Right atrium auricular region (tissue), 2 donors: Measurements from ENCODE around the gene RTL1. TPM values are rescaled to one million over a fixed set of nuclear protein-coding genes. Genes with fewer than 3 reads are reported as not detected.

Experiments
- DNase-seq: peaks from one replicate; pipeline ENCODE4 v3.0.0-alpha.2; 2019; ENCODE audit warnings: low spot score
- H3K27ac ChIP-seq, 2 donors: fragments of 200-600 bp; sonication (generic); 1 replicate in 1 of 2; 2 replicates in 1 of 2; pipeline ENCODE4 v1.5.1; 2016 to 2019
- H3K27me3 ChIP-seq, 2 donors: fragments of 200-600 bp; sonication (generic); one replicate each; pipeline versions ENCODE4 v1.5.1 to v1.6.0; 2017 to 2019
- H3K36me3 ChIP-seq: fragments of 200-600 bp; sonication (generic); one replicate; pipeline ENCODE4 v1.5.1; 2016
- H3K4me1 ChIP-seq, 2 donors: fragments of 200-600 bp; sonication (generic); one replicate each; pipeline versions ENCODE4 v1.5.1 to v1.6.0; 2017 to 2019
- H3K4me3 ChIP-seq, 2 donors: fragments of 200-600 bp; sonication (generic); 1 replicate in 1 of 2; 2 replicates in 1 of 2; pipeline ENCODE4 v1.5.1; 2017 to 2019; ENCODE audit warnings: mild to moderate bottlenecking in 1 of 2, moderate library complexity in 1 of 2
- H3K9me3 ChIP-seq, 2 donors: fragments of 200-600 bp; sonication (generic); one replicate each; pipeline ENCODE4 v1.5.1; 2019
- total RNA-seq, 2 donors: library from RNA; depleted of rRNA; stranded (reverse); fragments of >200 nt; gene quantifications; one replicate each; pipeline ENCODE4 v1.1.0, GENCODE V29; 2016
- TF ChIP-seq, protein P1 (sequence below), 2 donors: fragments of 200-600 bp; sonication (generic); IDR thresholded peaks; one replicate each; pipeline ENCODE4 v1.5.1; 2019; ENCODE audit warnings: antibody characterized with exemption in 2 of 2

The RTL1 gene
- total RNA-seq, 2 donors from 2014 or later = not detected

DNA sequence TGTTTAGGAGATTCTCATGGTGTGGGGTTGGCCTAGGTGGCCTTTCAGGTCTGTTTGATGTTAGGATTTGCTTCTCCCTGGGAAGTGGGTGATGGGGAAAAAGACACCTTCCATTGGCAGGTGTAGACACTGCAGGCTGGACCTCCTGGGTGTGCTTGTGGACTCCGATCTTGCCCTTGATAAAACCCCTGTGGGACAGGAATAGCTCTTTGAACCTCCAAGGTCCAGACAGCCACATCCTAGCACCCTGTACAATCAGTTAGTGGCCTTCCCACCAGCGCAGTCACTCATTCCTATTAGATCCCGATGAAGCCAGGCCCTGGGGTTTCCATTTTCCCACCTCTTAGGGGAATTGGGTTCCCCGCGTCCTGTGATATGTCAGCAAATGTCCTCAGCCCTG, 49.1 kb downstream of the RTL1 start:
- no peaks in the 10 kb centered on the region for H3K4me1 ChIP-seq
- H3K36me3 ChIP-seq = no peaks in the 10 kb centered on the region
- DNase-seq = no peak
- H3K27ac ChIP-seq = no peak overlapping the region
- no peak overlapping the region for H3K4me3 ChIP-seq
- no peaks in the 10 kb centered on the region for H3K27me3 ChIP-seq
- no peaks in the 10 kb centered on the region for H3K9me3 ChIP-seq
- TF ChIP-seq, protein P1, sequence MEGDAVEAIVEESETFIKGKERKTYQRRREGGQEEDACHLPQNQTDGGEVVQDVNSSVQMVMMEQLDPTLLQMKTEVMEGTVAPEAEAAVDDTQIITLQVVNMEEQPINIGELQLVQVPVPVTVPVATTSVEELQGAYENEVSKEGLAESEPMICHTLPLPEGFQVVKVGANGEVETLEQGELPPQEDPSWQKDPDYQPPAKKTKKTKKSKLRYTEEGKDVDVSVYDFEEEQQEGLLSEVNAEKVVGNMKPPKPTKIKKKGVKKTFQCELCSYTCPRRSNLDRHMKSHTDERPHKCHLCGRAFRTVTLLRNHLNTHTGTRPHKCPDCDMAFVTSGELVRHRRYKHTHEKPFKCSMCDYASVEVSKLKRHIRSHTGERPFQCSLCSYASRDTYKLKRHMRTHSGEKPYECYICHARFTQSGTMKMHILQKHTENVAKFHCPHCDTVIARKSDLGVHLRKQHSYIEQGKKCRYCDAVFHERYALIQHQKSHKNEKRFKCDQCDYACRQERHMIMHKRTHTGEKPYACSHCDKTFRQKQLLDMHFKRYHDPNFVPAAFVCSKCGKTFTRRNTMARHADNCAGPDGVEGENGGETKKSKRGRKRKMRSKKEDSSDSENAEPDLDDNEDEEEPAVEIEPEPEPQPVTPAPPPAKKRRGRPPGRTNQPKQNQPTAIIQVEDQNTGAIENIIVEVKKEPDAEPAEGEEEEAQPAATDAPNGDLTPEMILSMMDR (IDR thresholded peaks at IDR 0.05) = no peak

DNA sequence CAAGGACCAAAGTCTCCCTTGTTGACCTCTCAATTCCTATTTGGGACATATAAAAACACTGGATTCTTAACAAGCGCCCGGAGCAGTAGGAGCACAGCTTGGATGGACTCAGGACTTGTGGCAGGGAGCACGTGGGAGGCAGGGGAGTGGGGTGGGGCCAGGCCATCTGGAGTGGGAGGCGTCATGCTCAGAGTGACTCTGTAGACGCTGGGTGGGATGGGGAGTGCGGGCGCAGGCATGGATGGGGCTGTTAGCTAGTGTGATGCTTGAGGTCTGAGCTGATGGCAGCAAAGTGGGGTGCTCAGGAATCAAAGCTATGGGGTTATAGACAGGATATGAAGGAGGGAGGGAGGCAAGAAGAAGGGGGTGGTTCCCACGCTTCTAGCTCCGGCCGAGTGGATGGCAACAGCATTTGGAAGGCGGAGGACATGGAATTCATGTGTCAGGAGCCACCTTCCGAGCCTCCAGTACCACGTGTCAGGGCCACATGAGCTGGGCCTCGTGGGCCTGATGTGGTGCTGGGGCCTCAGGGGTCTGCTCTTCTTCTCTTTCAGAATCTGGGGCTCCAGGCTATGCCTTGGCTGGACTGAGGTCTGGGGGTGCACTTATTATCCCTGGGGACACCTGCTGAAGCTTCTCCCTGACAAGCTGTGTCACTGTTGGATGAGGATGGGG, 51.4 kb downstream of the RTL1 start:
- no peak for DNase-seq
- TF ChIP-seq, protein P1 (IDR thresholded peaks at IDR 0.05) = no peak
- no peak overlapping the region for H3K27ac ChIP-seq
- no peaks in the 10 kb centered on the region for H3K36me3 ChIP-seq
- no peaks in the 10 kb centered on the region for H3K27me3 ChIP-seq
- H3K4me3 ChIP-seq = no peak overlapping the region
- no peaks in the 10 kb centered on the region for H3K4me1 ChIP-seq
- no peaks in the 10 kb centered on the region for H3K9me3 ChIP-seq

DNA sequence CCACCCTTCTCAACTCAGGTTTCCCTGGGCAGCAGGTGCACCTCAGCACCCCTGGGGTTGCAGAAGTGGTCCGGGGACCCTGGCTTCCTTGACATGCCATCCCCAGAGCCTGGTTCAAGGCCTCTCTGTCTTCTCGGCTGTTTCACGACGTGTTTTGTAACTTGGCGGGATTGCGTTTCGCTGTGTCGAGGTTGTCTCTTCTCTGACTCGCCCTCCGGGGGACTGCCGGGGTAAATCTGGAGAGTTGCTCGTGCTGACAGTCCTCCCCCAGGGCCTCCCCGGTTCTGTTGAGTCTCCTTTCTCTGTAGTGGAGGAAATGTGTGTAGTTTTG, 52.0 kb downstream of the RTL1 start:
- H3K9me3 ChIP-seq = no peaks in the 10 kb centered on the region
- H3K4me3 ChIP-seq = no peak overlapping the region
- H3K27me3 ChIP-seq = no peaks in the 10 kb centered on the region
- no peaks in the 10 kb centered on the region for H3K4me1 ChIP-seq
- no peaks in the 10 kb centered on the region for H3K36me3 ChIP-seq
- TF ChIP-seq, protein P1 (IDR thresholded peaks at IDR 0.05) = no peak
- no peak overlapping the region for H3K27ac ChIP-seq
- no peak for DNase-seq

DNA sequence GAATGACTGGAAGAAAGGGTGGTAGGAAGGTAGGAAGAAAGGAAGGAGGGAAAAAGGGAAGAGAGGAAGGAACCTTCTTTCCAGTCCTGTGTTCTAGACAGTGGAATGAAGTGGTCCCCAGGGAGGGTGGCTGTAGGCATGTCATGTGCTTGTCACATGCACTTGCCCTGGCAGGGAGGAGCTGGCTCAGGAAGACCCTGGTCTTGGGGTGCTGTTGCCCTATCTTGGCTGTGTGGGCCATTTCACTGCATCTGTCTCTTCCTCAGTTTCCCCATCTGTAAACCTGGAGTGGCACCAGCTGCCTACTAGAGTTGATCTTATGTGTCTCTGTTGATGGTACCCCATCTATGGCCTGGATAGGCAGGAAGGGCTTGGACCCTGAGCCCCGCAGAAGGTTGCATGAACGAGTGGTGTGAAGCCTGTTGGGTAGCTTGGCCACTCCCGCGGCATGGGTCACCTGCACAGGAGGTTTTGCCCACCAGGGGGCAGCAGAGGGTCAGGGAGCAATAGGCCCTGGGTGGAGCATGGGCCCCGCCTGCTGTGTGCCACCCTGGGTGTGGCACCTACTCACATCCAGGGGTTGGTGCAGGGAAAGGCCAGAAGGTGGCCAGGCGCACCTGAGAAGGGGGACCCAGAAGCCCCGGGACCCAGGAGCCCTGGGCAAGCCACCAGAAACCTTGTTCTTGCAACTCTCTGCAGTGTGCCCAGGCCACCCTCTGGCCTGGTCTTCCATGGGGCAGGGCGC, 52.5 kb downstream of the RTL1 start:
- DNase-seq = peak; percentile 67
- H3K36me3 ChIP-seq = no peaks in the 10 kb centered on the region
- no peak overlapping the region for H3K27ac ChIP-seq
- H3K27me3 ChIP-seq = no peaks in the 10 kb centered on the region
- no peaks in the 10 kb centered on the region for H3K4me1 ChIP-seq
- H3K4me3 ChIP-seq = no peak overlapping the region
- TF ChIP-seq, protein P1 (IDR thresholded peaks at IDR 0.05) = peak; percentile 28 to 69
- no peaks in the 10 kb centered on the region for H3K9me3 ChIP-seq

- H3K4me3 ChIP-seq = no peak overlapping the region
- no peaks in the 10 kb centered on the region for H3K9me3 ChIP-seq
- no peaks in the 10 kb centered on the region for H3K36me3 ChIP-seq
- TF ChIP-seq, protein P1 (IDR thresholded peaks at IDR 0.05) = no peak
- no peaks in the 10 kb centered on the region for H3K27me3 ChIP-seq
- no peak for DNase-seq
- H3K27ac ChIP-seq = no peak overlapping the region
- no peaks in the 10 kb centered on the region for H3K4me1 ChIP-seq
Measured at GRCh38 chr14:100849115-100849781, 54.3 kb downstream of the RTL1 start.
